GM12864 (cell line): Measurements from ENCODE around the gene CTCF.

Experiments used
- DNase-seq: peaks from one replicate; pipeline ENCODE4 v3.0.0-alpha.2; 2011; ENCODE audit warnings: low read depth
- H3K4me3 ChIP-seq: 2 replicates; pipeline ENCODE4 v1.5.1; 2011; ENCODE audit warnings: mild to moderate bottlenecking, low read depth, low read length, control low read depth
- CTCF ChIP-seq: IDR thresholded peaks from 2 replicates; pipeline ENCODE4 v1.5.1; 2011; ENCODE audit warnings: low read depth, mild to moderate bottlenecking, moderate library complexity, low read length, control low read depth, inconsistent platforms; ENCODE audit errors: missing control alignments

The CTCF gene

GRCh38 chr16:67571464-67571863 is 9.1 kb downstream of the CTCF start:
- no peak for TF ChIP-seq CTCF
- DNase-seq, result no peak
- no peak overlapping the region for H3K4me3 ChIP-seq

- no peak for TF ChIP-seq CTCF
- no peak overlapping the region for H3K4me3 ChIP-seq
- DNase-seq, result no peak
Observed at GRCh38 chr16:67571981-67572431, 9.7 kb downstream of the CTCF start.

- no peak overlapping the region for H3K4me3 ChIP-seq
- TF ChIP-seq CTCF, result no peak
- DNase-seq, result no peak
Observed at GRCh38 chr16:67579686-67580085, 17.4 kb downstream of the CTCF start.

GRCh38 chr16:67580202-67580601 is 17.9 kb downstream of the CTCF start:
- TF ChIP-seq CTCF, result no peak
- no peak overlapping the region for H3K4me3 ChIP-seq
- DNase-seq, result no peak

- H3K4me3 ChIP-seq, result no peak overlapping the region
- no peak for TF ChIP-seq CTCF
- no peak for DNase-seq
Observed at GRCh38 chr16:67593288-67593687, 31.0 kb downstream of the CTCF start.

GRCh38 chr16:67593701-67594100 is 31.4 kb downstream of the CTCF start:
- no peak for TF ChIP-seq CTCF
- no peak overlapping the region for H3K4me3 ChIP-seq
- no peak for DNase-seq

GRCh38 chr16:67594256-67594915 is 32.1 kb downstream of the CTCF start:
- H3K4me3 ChIP-seq, result no peak overlapping the region
- TF ChIP-seq CTCF, result no peak
- no peak for DNase-seq
